Activated CD8-positive, alpha-beta T cell treated with anti-CD3 and anti-CD28 coated beads, Interleukin-2, amount 10 ng/mL, durations not matched to agents 7 days and 5 days (primary cell): ENCODE results near the gene YWHAH. TPM values are rescaled to one million over a fixed set of nuclear protein-coding genes. Genes with fewer than 3 reads are reported as not detected.
A peak's percentile ranks its signal among the peaks of the same experiment; 100 is the strongest.
"Not testable (repeated sequence)": the region's sequence is repeated elsewhere in the genome, so short reads cannot be mapped to it uniquely, and the experiment has no call there.

Experiments used
- ATAC-seq: fragments of 150-1000 bp; cut with Tn5 transposase; one replicate; pipeline ENCODE4 v1.10.0; 2021; ENCODE audit warnings: moderate library complexity
- CTCF ChIA-PET: fragments of 350-600 bp; sonication (Branson Sonifier 250); formaldehyde crosslinking; loops from one replicate; lab custom pipeline; 2021; ENCODE audit warnings: antibody characterized with exemption; lab: Charles Lee
- POLR2A ChIA-PET: fragments of 350-600 bp; sonication (Branson Sonifier 250); formaldehyde crosslinking; loops from one replicate; lab custom pipeline; 2021; ENCODE audit warnings: antibody characterized with exemption; lab: Charles Lee
- DNase-seq: peaks from one replicate; pipeline ENCODE4 v3.0.0-alpha.2; 2020
- H3K27ac Mint-ChIP-seq: one replicate; pipeline ENCODE4 v1.8.0; 2021; ENCODE audit warnings: mild to moderate bottlenecking, mixed read lengths
- H3K27me3 Mint-ChIP-seq: one replicate; pipeline ENCODE4 v1.8.0; 2021; ENCODE audit warnings: low read depth, mixed read lengths
- H3K36me3 Mint-ChIP-seq: one replicate; pipeline ENCODE4 v1.8.0; 2021; ENCODE audit warnings: low read depth, mixed read lengths
- H3K4me1 Mint-ChIP-seq: one replicate; pipeline ENCODE4 v1.8.0; 2021; ENCODE audit warnings: low read depth, mixed read lengths
- H3K4me3 Mint-ChIP-seq: one replicate; pipeline ENCODE4 v1.8.0; 2021; ENCODE audit warnings: mild to moderate bottlenecking, mixed read lengths
- H3K9me3 Mint-ChIP-seq: one replicate; pipeline ENCODE4 v1.8.0; 2022; ENCODE audit warnings: mixed read lengths; ENCODE audit not compliant: insufficient read depth
- total RNA-seq, 2 experiments: library from RNA; stranded (reverse); gene quantifications; one replicate each; pipeline ENCODE4 v1.2.3, GENCODE V29; 2021

YWHAH gene
- total RNA-seq, 2 experiments from 2014 or later = 248 to 251 TPM

- DNase-seq (peak; percentile 86), ATAC-seq (peak; percentile 95)
- H3K9me3 Mint-ChIP-seq = no peaks in the 10 kb centered on the region
- no peaks in the 10 kb centered on the region for H3K27me3 Mint-ChIP-seq
- CTCF ChIA-PET = interaction anchor here (0.5 to 4.9 kb wide), 52 partner anchors 8 to 863 kb away, joined by 3 to 68 read pairs (median 4); partner anchors contain the start of genes DEPDC5, FBXO7, PISD and RTCB
- POLR2A ChIA-PET = interaction anchor here (0.9 to 1.3 kb wide), 2 partner anchors 160 to 309 kb away, joined by 3 read pairs; partner anchors contain the start of gene PISD
- H3K4me1 Mint-ChIP-seq = peaks cover 15% of the 10 kb centered on the region
- peak overlapping the region; percentile 8 for H3K27ac Mint-ChIP-seq
- no peaks in the 10 kb centered on the region for H3K36me3 Mint-ChIP-seq
- H3K4me3 Mint-ChIP-seq = peak overlapping the region; percentile 75
Measured at GRCh38 chr22:31970490-31971444, 26.4 kb downstream of the YWHAH start.

GRCh38 chr22:31972180-31972579 is 27.8 kb downstream of the YWHAH start:
- no peak overlapping the region for H3K4me3 Mint-ChIP-seq
- H3K36me3 Mint-ChIP-seq = no peaks in the 10 kb centered on the region
- ChIA-PET CTCF (interaction anchor here (0.9 to 4.9 kb wide), 3 partner anchors 14 to 277 kb away, joined by 3 to 68 read pairs (median 3); no protein-coding TSS in a partner anchor), POLR2A (no interaction called here)
- no peak overlapping the region for H3K27ac Mint-ChIP-seq
- peaks cover 2% of the 10 kb centered on the region for H3K27me3 Mint-ChIP-seq
- no peak for ATAC-seq
- H3K9me3 Mint-ChIP-seq = no peaks in the 10 kb centered on the region
- peaks cover 18% of the 10 kb centered on the region for H3K4me1 Mint-ChIP-seq
- DNase-seq = no peak

DNA sequence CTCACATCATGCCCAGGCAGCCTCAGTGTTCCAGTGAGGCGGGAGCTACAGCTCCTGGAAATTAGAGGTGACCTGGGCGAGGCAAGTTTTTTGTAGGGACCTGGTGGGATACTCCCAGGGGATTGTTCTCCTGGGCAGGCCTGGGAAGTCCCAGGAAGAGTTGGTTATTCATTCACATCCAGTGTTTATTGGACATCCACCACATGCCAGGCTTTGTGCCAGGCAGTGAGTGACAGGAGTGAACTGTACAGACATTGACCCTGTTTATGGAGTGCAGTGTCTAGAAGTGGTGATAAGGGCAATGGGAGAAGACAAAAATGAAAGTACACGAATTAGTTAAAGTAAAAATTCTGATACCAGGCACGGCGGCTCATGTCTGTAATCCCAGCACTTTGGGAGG is 29.4 kb downstream of the YWHAH start:
- Mint-ChIP-seq H3K27ac (no peak overlapping the region), H3K4me1 (peaks cover 18% of the 10 kb centered on the region), H3K9me3 (no peaks in the 10 kb centered on the region), H3K27me3 (peaks cover 2% of the 10 kb centered on the region), H3K4me3 (no peak overlapping the region), H3K36me3 (no peaks in the 10 kb centered on the region)
- ATAC-seq (no peak), DNase-seq (no peak)
- POLR2A ChIA-PET = no interaction called here
- CTCF ChIA-PET = no interaction called here

DNA sequence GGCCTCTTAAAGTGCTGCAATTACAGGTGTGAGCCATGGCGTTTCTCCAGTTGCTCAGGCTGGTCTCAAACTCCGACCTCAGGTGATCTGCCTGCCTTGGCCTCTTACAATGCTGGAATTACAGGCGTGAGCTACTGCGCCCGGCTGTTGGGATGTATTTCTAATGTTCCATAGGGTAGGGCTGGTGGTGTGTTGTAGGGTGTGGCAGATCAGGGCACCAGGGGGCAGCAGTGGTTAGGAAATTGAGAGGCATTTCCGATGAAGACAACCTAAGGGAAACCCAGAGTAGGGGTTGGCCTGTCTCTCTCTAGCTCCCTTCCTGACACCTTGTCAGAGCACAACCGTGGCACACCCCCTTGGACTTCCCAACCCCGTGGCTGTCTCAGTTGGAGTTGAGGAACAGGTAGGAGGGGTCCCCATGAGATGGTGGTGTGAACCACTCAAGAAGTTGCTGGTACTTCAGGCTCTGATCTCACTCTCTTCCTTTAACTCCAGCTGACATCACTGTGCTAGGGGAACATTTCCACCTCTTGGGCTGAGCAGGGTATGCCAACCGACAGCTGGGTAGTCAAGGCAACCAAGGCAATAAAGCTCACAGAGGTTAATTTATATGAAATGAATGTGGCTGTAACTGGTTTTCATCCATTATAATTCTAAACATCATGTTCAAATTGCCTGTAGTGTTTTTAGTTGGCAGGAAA is 33.0 kb downstream of the YWHAH start:
- H3K27ac Mint-ChIP-seq = no peak overlapping the region
- H3K4me3 Mint-ChIP-seq = no peak overlapping the region
- POLR2A ChIA-PET = no interaction called here
- H3K9me3 Mint-ChIP-seq = no peaks in the 10 kb centered on the region
- peak; percentile 89 for ATAC-seq
- peaks cover 5% of the 10 kb centered on the region for H3K27me3 Mint-ChIP-seq
- H3K4me1 Mint-ChIP-seq = peaks cover 3% of the 10 kb centered on the region
- peak; percentile 86 for DNase-seq
- CTCF ChIA-PET = interaction anchor here (0.7 to 3.6 kb wide), 19 partner anchors 11 to 496 kb away, joined by 3 to 27 read pairs (median 4); partner anchors contain the start of genes BPIFC, FBXO7 and RTCB
- no peaks in the 10 kb centered on the region for H3K36me3 Mint-ChIP-seq

GRCh38 chr22:31977939-31978338 is 33.6 kb downstream of the YWHAH start:
- Mint-ChIP-seq H3K4me1 (peaks cover 3% of the 10 kb centered on the region), H3K27me3 (peaks cover 7% of the 10 kb centered on the region), H3K9me3 (no peaks in the 10 kb centered on the region), H3K4me3 (no peak overlapping the region), H3K36me3 (no peaks in the 10 kb centered on the region), H3K27ac (no peak overlapping the region)
- ChIA-PET CTCF (interaction anchor here (0.8 to 3.6 kb wide), 19 partner anchors 8 to 496 kb away, joined by 3 to 27 read pairs (median 4); partner anchors contain the start of genes BPIFC, FBXO7 and RTCB), POLR2A (no interaction called here)
- DNase-seq = no peak
- no peak for ATAC-seq

GRCh38 chr22:31980628-31981027 is 36.3 kb downstream of the YWHAH start:
- POLR2A ChIA-PET = no interaction called here

GRCh38 chr22:31981976-31982375 is 37.6 kb downstream of the YWHAH start:
- CTCF ChIA-PET, DNase-seq, ATAC-seq, H3K36me3 Mint-ChIP-seq, H3K9me3 Mint-ChIP-seq, H3K4me1 Mint-ChIP-seq, H3K4me3 Mint-ChIP-seq, H3K27ac Mint-ChIP-seq, H3K27me3 Mint-ChIP-seq, POLR2A ChIA-PET: not testable (repeated sequence)

More at GRCh38 chr22:31980628-31981027, 36.3 kb downstream of the YWHAH start:
- peaks cover 9% of the 10 kb centered on the region for H3K27me3 Mint-ChIP-seq
- CTCF ChIA-PET = interaction anchor here (1.0 to 1.3 kb wide), 2 partner anchors 10 to 315 kb away, joined by 3 to 4 read pairs; no protein-coding TSS in a partner anchor
- H3K4me1 Mint-ChIP-seq = peaks cover 3% of the 10 kb centered on the region
- no peak overlapping the region for H3K4me3 Mint-ChIP-seq
- no peaks in the 10 kb centered on the region for H3K36me3 Mint-ChIP-seq
- H3K27ac Mint-ChIP-seq = no peak overlapping the region
- DNase-seq (no peak), ATAC-seq (no peak)
- no peaks in the 10 kb centered on the region for H3K9me3 Mint-ChIP-seq

GRCh38 chr22:31983911-31984656 is 39.7 kb downstream of the YWHAH start:
- ChIA-PET POLR2A (interaction anchor here (0.6 kb wide), 1 partner anchor 55 kb away, joined by 4 read pairs; no protein-coding TSS in a partner anchor), CTCF (interaction anchor here (1.6 to 1.7 kb wide), 2 partner anchors 14 to 96 kb away, joined by 5 to 6 read pairs; no protein-coding TSS in a partner anchor)
- Mint-ChIP-seq H3K27me3 (peaks cover 7% of the 10 kb centered on the region), H3K36me3 (no peaks in the 10 kb centered on the region), H3K4me1 (no peaks in the 10 kb centered on the region), H3K4me3 (no peak overlapping the region), H3K9me3 (no peaks in the 10 kb centered on the region), H3K27ac (no peak overlapping the region)
- DNase-seq (no peak), ATAC-seq (no peak)

- ChIA-PET POLR2A (interaction anchor here (0.6 kb wide), 1 partner anchor 482 kb away, joined by 4 read pairs; no protein-coding TSS in a partner anchor), CTCF (no interaction called here)
- DNase-seq = no peak
- Mint-ChIP-seq H3K4me3 (no peak overlapping the region), H3K27ac (no peak overlapping the region), H3K27me3 (peaks cover 8% of the 10 kb centered on the region), H3K9me3 (no peaks in the 10 kb centered on the region), H3K4me1 (no peaks in the 10 kb centered on the region), H3K36me3 (no peaks in the 10 kb centered on the region)
- ATAC-seq = no peak
Measured at GRCh38 chr22:31987218-31987617, 42.9 kb downstream of the YWHAH start.

- no peaks in the 10 kb centered on the region for H3K9me3 Mint-ChIP-seq
- no peak overlapping the region for H3K27ac Mint-ChIP-seq
- ChIA-PET CTCF (interaction anchor here (1.7 kb wide), 1 partner anchor 14 kb away, joined by 6 read pairs; no protein-coding TSS in a partner anchor), POLR2A (no interaction called here)
- H3K36me3 Mint-ChIP-seq = no peaks in the 10 kb centered on the region
- H3K4me3 Mint-ChIP-seq = no peak overlapping the region
- peaks cover 5% of the 10 kb centered on the region for H3K27me3 Mint-ChIP-seq
- H3K4me1 Mint-ChIP-seq = no peaks in the 10 kb centered on the region
- no peak for ATAC-seq
- no peak for DNase-seq
Measured at GRCh38 chr22:31991102-31991839, 46.9 kb downstream of the YWHAH start.
